ENCODE measurements around the gene AGL.
"Not testable (repeated sequence)": the region's sequence is repeated elsewhere in the genome, so short reads cannot be mapped to it uniquely, and the experiment has no call there.

Gene AGL

DNA sequence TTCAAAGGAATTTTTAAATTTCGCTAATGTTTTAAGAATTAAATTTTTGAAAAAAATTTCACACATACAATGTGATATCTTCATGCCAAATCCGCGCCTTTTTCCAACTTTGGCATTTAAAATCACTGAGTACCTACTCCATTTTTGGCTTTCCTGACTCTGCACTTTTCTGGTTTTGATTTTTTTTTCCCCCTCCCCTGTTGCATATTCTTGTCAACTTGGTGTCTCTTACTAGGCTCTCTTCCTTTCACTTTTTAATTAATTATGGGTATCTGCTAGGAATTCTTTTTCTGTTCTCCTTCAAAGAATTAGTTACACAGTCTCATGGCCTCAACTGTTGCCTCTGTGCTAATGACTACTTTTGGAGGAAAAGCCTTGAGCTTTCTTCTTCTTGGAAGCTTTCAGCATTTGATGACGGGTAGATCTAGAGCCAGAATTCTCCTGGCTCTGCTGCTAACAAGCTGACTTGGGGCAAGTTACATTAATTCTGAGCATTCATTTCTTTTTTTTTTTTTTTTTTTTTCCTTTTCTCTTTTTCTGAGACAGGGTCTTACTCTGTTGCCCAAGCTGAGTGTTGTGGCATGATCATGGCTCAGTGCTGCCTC is 1.8 kb downstream of the AGL start:
- DNase-seq = no peak

DNA sequence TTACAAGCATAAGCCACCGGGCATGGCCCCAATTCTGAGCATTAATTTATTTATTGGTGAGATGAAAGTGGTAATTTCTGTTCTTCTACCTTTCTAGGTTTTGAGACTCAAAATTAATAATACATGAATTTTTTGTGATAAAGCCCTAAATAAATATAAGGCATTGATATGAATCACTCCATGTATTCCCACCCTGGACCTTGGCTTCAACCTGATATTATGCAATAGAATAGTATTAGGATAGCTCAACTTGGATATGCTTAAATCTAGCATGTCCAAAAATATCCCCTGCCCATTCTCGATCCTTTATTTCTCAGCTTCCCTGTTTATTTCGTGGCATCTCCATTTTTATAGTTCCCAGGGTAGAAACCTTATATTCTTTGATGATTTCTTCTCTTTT is 2.5 kb downstream of the AGL start:
- DNase-seq = no peak

DNA sequence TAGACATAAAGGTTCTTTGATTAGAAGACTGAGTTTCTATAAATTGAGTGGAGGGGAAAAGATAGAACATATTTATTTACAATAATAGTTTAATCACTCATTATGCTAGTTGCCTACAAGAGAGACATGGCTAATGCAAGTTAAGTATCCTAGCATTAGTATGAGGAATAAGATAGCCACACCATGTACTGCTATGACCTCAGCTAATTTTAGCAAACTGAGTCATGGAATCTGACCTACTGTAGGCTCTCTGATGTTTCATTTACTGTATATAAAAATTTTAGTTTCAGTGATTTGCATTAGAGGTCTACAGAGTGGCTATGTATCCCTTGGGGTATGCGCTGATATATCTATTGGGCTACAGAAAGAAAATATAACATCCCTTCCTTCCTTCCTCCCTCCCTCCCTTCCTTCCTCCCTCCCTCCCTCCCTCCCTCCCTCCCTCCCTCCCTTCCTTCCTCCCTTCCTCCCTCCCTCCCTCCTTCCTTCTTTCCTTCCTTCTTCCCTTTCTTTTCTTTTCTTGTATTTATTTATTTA is 5.8 kb downstream of the AGL start:
- DNase-seq = no peak

DNA sequence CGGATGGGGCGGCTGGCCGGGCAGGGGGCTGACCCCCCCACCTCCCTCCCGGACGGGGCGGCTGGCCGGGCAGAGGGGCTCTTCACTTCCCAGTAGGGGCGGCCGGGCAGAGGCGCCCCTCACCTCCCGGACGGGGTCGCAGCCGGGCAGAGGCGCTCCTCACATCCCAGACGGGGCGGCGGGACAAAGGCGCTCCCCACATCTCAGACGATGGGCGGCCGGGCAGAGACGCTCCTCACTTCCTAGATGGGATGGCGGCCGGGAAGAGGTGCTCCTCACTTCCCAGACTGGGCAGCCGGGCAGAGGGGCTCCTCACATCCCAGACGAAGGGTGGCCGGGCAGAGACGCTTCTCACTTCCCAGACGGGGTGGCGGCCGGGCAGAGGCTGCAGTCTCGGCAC is 6.9 kb downstream of the AGL start:
- DNase-seq = not testable (repeated sequence)

DNA sequence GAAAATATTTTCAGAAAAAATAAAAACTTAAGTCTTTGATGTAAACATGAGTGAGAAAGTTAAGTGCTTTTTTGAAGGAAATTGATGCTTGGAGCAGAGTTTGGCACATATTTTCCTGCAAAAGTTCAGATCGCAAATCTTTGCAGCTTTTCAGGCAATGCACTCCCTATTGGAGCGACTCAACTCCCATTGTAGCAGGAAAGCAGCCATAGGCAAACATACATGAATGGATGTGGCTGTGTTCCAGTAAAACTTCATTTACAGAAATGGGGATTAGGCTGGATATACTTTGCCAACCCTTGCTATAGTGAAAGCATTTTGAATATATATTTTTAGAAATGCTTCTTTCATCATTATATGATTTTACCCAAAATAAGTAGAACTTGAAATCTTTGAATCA is 8.1 kb downstream of the AGL start:
- no peak for DNase-seq

DNA sequence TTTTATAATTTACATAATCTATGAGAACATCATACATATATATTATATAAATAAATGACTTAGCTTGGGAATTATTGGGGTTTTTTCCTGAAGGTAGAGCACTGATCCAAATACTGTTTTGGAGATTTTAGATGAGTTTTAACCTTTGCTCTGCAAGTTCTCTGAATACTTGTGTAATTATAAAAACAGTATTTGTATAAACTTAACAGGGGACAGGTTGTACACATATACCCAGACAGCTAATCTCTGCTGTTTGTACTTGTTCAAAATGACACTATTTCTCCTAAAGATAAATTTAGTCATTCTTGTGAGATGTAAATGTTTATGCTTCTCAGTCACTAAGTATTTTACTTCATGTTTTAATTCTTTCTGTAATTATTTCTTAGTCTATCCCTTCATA is 8.7 kb downstream of the AGL start:
- DNase-seq = no peak

DNA sequence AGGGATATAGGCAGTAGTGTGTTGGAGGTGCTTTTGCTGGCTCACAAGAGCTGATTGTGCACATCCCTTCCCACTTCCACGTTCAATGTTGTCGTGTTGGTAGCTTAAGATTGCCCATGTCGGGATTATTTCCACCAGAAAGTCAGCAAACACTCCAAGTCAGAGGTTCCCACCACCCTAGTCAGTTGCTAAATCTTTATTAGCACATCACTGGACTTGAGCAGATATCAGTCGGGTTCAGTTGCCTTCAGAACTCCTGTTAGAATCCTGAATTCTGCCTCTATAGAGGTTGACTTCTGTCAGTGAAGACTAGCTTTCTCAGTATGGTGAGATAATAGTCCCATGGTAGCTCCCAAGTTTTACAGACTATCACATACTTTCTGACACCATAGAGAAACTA is 10.5 kb downstream of the AGL start:
- no peak for DNase-seq

DNA sequence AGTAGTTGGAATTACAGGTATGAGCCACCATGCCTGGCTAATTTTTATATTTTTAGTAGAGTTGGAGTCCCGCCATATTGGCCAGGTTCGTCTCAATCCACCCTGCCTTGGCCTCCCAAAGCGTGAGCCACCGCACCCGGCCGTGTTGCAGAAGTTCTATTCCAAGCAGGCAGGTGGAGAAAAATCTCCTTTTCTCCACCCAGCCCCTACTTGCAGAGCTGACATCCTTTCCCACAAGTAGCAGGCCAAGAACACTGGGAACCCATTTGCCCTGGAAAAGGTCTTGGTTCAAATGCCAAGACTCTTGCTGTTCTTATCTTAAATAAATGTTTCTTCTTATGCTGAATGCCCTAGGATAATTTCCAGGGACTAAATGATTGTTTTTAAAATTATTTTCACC is 17.5 kb downstream of the AGL start:
- DNase-seq = no peak

DNA sequence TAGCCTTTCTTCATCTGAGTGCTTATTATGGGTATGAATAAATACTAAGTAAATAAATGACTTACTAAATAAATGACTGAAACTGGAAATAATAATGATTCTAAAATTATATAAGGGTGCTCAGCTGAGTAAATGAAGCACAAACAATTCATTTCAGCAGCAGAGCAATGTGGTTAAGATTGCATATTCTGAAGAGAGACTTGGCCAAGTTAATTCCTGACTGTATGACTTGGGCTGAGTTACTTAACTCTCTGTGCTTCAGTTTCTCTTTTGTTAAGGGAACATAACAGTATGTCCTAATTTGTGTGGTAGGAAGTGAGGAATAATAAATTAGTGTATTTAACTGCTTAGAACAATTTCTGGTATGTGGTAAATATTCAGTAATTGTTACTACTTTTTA is 19.1 kb downstream of the AGL start:
- DNase-seq = no peak

DNA sequence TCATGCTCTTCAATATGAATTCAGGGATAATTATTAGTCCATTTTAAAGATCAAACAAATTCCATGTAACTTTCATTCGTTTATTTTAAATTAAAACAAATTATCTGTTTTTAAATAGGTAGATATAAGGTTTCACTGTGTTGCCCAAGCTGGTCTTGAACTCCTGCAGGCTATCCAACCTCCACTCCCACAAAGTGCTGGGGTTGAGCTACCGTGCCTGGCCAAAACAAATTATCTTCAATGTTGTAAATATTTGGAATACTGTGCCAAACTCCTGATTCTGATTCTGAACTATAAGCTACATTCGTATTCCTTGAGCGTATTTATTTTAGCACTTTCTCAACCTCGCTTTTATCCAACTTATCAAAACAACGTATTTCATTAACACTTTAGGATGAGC is 19.6 kb downstream of the AGL start:
- no peak for DNase-seq

DNA sequence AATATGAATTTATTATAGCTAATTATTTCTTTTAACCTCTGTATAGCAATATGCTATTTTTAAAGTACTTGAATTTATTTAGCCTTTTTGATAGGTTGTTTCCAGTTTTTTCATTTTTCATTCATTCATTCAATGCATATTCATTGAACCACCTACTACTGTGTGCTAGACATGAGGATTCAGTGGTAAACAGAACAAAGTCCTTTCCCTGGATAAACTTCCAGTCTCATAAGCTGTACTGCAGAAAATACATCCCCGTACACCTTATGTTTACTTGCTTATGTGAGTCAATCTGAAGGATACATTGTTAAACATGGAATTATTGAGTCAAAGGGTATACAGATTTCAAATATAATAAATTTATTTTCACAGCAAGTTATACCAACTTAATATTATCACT is 21.9 kb downstream of the AGL start:
- no peak for DNase-seq

DNA sequence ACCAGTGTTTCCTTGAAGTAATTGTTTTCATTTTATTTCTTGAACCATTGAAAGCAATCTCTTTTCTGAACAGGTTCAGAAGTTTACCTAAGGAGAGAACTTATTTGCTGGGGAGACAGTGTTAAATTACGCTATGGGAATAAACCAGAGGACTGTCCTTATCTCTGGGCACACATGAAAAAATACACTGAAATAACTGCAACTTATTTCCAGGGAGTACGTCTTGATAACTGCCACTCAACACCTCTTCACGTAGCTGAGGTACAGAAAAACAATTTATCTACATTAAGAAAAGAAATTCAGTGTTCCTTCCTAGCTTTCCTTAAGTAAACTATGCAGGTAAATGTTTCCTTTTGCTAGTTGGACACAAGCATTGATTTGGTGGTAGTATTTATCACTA is 27.4 kb downstream of the AGL start:
- DNase-seq = no peak

DNA sequence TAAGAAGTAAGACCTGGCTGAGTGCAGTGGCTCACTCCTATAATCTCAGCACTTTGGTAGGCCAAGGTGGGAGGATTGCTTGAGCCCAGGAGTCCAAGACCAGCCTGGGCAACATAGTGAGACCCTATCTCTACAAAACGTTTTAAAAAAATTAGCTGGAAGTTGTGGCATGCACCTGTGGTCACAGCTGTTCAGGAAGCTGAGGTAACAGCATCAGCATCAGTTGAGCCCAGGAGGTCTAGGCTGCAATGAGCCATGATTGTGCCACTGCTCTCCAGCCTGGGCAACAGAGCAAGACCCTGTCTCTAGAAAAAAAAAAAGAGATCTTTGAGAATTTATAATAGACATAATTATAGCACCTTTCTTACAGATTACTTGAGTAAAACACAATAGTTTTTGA is 36.0 kb downstream of the AGL start:
- no peak for DNase-seq

DNA sequence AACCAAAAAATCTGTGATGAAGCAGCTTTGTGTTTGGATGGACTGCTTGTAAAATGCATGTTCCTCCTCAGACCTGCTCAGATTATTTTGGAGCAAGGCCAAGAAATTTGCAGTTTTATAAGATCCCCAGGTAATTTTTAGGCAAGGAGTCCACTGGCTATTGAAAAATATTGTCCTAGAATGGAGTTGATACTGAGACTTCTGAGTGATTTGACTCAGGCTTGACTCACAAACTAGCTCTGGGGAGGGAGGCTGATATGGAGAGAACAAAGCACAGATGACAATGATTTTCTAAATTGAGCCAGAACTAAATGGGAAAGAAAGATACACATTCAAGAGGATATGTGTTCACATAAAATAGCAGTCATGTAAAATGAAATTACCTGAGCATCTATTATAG is 36.7 kb downstream of the AGL start:
- DNase-seq = no peak

DNA sequence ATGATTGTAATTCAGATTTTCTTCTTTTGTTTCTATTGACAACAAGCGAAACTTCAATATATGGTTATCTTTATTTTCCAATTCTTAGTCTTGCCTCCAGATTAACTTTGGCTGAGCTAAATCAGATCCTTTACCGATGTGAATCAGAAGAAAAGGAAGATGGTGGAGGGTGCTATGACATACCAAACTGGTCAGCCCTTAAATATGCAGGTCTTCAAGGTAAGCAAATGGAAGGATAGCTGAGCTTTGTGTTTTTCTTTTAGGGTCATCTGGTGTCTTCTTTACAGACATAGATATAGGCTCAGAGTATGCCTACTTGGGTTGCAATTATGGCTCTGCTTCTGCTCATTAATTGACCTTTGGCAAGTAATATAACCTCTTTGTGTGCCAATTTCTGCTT is 37.7 kb downstream of the AGL start:
- no peak for DNase-seq

DNA sequence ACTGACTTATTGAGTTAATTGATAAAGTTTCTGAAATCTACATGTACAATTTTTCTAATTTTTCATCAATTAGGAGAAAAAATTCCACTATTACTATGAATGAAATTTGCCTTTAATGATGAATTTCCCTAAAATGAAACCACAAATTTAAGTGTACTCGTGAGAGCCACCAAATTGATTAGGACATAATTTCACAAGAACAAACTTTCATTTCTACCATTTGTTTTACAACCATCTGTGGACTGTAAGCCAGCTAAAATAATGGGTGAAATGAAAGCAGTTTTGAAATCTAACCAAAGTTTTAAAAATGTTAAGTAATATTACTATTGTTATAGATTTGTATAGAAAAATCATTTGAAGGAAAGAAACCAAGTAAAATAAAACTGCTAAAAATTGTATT is 41.8 kb downstream of the AGL start:
- DNase-seq = no peak

DNA sequence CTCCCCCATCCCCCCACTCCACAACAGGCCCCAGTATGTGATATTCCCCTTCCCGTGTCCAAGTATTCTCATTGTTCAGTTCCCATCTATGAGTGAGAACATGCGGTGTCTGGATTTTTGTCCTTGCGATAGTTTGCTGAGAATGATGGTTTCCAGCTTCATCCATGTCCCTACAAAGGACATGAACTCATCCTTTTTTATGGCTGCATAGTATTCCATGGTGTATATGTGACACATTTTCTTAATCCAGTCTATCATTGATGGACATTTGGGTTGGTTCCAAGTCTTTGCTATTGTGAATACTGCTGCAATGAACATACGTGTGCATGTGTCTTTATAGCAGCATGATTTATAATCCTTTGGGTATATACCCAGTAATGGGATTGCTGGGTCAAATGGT is 53.1 kb downstream of the AGL start:
- DNase-seq = not testable (repeated sequence)

DNA sequence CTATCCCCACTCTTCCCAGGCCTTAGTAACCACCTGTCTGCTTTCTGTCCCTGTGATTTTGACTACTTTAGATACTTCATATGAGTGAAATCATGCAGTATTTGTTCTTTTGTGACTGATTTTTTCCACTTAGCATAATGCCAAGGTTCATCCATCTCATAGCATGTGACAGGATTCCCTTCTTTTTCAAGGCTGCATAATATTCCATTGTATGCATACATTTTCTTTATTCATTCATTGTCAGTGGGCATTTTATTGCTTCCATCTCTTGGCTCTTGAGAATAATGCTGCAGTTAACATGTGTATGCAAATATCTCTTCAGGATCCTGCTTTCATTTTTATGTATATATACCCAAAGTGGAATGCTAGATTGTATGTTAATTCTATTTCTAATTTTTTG is 56.4 kb downstream of the AGL start:
- DNase-seq = no peak

DNA sequence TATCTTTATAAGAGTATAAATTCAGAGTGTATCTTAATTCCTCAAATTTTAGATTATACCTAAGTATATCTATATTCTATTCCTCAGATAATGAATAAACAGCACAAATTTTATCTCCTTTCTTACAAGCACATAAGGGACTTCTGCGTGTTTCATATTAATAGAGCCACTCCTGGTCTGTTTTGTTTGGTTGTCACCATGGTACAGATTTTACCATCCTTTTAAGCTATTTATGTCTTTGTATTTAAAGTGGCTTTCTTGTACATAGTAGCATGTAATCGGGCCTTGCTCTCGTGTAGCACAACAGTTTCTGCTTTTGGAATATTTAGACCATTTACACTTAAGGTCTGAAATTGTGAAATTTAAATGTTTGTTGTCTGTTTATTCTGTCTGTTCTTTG is 67.1 kb downstream of the AGL start:
- DNase-seq = no peak

DNA sequence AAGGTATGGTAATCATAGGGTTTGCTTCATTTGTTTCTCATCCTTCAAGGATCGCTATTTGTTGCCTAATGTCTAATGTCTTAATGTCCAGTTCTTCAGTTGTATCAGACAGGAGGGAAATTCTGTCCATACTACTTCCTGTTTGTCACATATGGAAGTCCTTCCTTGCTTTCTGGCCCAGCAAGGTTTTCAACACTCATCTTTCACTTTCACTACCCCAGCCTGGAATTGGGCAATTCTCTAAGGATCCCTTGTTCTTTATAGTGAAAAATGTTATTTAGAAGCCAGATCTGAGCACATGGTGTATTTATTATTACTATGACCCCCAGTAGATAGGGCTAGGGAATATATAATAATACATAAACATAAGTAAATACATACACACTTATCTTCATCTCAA is 69.1 kb downstream of the AGL start:
- DNase-seq = no peak

DNA sequence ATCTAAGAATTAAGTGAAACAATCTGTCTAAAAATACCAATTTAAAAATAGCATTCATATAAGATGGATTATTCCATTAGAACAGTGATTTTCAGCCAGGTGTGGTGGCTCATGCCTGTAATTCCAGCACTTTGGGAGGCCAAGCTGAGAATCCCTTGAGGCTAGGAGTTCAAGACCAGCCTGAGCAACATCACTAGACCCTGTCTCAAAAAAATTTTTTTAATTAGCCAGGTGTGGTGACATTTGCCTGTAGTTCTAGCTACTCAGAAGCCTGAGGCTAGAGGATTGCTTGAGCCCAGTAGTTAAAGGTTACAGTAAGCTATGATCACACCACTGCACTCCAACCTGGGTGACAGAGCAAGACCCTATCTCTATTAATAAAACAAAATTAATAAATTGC is 84.6 kb downstream of the AGL start:
- no peak for DNase-seq

DNA sequence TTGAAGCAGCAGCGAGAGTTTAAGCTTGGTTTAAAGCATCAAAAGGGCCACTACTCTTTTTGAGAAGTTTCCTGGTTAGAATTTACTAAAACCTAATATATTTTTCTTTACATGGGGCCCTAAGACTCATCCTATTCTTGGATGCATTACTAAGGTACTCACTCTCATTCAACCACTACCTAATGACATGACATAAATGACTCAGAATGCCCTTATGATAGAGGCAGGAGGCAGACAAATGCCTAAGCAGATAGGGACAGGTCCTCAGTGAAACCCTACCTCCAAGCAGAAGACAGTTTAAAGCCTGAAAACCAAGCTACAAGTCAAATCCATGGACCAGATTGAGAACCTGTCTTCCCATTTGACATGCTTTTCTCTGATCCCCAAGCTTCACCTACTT is 85.4 kb downstream of the AGL start:
- DNase-seq = no peak

DNA sequence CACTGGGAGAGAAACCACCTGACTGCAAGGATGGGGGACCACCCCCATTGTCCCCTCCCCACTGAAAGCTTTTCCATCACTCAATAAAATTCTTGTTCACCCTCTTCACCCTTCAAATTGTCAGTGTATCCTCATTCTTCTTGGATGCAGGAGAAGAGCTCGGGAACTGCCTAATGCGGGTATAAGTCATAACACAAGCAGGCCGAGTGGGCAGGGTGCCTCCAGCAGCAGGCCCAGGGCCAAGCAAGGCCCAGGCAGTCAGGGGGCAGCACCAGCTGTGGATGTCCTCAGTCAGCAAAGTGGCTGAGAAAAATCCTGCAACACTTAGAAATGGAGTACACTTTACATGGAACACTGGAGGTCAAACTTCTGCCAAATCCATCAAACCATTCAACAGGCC is 85.9 kb downstream of the AGL start:
- DNase-seq = no peak

DNA sequence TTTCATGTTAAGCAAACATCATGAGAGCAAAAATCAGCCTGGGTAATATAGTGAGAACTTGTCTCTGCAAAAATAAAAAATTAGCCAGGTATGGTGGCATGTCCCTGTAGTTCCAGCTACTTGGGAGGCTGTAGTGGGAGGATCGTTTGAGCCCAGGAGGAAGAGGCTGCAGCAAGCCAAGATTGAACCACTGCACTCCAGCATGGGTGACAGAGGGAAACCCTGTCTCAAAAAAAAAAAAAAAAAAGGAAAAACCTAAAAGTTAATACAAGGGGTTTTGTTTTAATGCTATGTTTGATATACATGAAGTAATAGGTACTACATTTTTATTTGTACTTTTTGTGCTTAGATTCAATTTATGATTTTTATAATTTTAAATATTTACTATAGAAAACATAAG is 92.6 kb downstream of the AGL start:
- no peak for DNase-seq

DNA sequence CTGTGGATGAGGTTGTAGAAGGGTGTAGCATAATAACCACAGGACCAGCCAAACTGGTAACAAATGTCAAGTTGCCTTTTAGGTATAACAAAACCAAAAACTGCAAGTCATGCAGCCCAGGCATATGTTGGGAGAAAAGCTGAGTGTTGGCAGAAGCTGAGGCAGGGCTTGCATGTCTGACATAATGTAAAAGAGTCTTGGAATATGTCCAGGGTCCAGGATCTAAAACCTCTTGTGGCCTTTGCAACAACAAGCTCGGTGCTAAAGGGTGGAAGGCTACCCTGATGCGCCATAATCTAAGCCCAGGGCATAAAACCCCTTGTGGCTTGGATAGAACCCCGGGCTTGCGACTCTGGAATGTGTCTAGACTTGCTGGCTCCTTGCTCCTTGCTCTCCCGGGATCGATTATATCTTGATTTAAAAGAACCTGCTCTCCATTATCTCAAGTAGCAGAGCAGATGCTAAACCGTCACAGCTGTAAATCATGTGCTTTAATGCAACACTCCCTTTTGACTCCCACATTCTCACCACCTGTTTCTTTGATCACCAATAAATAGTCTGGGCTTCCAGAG is 93.1 kb downstream of the AGL start:
- no peak for DNase-seq

Measured in activated T-cell treated with anti-CD3 and anti-CD28 coated beads, Interleukin-2, amount 50 U/mL, for 1 hour (primary cell).